H1 (cell line): Measurements from ENCODE around the gene PSG7. TPM values are rescaled to one million over a fixed set of nuclear protein-coding genes. Genes with fewer than 3 reads are reported as not detected.
"Not testable (repeated sequence)": the region's sequence is repeated elsewhere in the genome, so short reads cannot be mapped to it uniquely, and the experiment has no call there.

Experiments
- CTCF ChIA-PET: fragments of 300-600 bp; sonication (Branson Sonifier 250); formaldehyde crosslinking; loops from one replicate; lab custom pipeline; 2021; ENCODE audit not compliant: partially characterized antibody; lab: Charles Lee
- POLR2A ChIA-PET: fragments of 300-600 bp; sonication (Branson Sonifier 250); formaldehyde crosslinking; loops from one replicate; lab custom pipeline; 2021; ENCODE audit warnings: inconsistent platforms; ENCODE audit not compliant: partially characterized antibody; lab: Charles Lee
- DNase-seq, 2 experiments: peaks; one replicate each; pipeline versions ENCODE4 v3.0.0 to v3.0.0-alpha.2; 2010 to 2022; ENCODE audit warnings: low spot score in 2 of 2, low read depth in 1 of 2, mixed read lengths in 1 of 2
- FAIRE-seq: peaks from 2 replicates; lab custom pipeline; 2011; peaks lifted over from hg19 to GRCh38; lab: Jason Lieb, UNC
- H2AFZ ChIP-seq: 2 replicates; pipeline ENCODE4 v1.8.1; 2012; ENCODE audit warnings: low read length, inconsistent platforms
- H2AK5ac ChIP-seq: 2 replicates; pipeline ENCODE4 v1.6.1; 2013; ENCODE audit warnings: low read depth, low read length
- H2BK120ac ChIP-seq: replicated peaks from 2 replicates; pipeline ENCODE3; 2013; ENCODE audit warnings: low read depth, low read length, inconsistent platforms
- H2BK12ac ChIP-seq: 2 replicates; pipeline ENCODE4 v1.6.1; 2013; ENCODE audit warnings: low read depth, low read length
- H2BK15ac ChIP-seq: 2 replicates; pipeline ENCODE4 v1.6.1; 2013; ENCODE audit warnings: low read length
- H2BK20ac ChIP-seq: 2 replicates; pipeline ENCODE4 v1.6.1; 2013; ENCODE audit warnings: low read length
- H2BK5ac ChIP-seq: 2 replicates; pipeline ENCODE4 v1.6.1; 2013; ENCODE audit warnings: low read depth, low read length
- H3K14ac ChIP-seq: 2 replicates; pipeline ENCODE4 v1.6.1; 2013; ENCODE audit warnings: inconsistent platforms; ENCODE audit not compliant: insufficient read length
- H3K18ac ChIP-seq: 2 replicates; pipeline ENCODE4 v1.6.1; 2013; ENCODE audit warnings: low read length; ENCODE audit errors: extremely low read depth
- H3K23ac ChIP-seq: 2 replicates; pipeline ENCODE4 v1.6.1; 2013; ENCODE audit warnings: inconsistent platforms; ENCODE audit not compliant: insufficient read length
- H3K23me2 ChIP-seq: 2 replicates; pipeline ENCODE4 v1.6.1; 2013; ENCODE audit warnings: low read depth, low read length
- H3K27ac ChIP-seq: 2 replicates; pipeline ENCODE4 v1.6.1; 2011; ENCODE audit warnings: low read depth, low read length, inconsistent platforms
- H3K27me3 ChIP-seq, 4 experiments: replicated peaks in 1 of 4; 1 replicate in 1 of 4; 2 replicates in 3 of 4; pipeline versions ENCODE4 v1.6.1 to v1.8.1; 2011 to 2013; ENCODE audit warnings: low read length in 3 of 4, mild to moderate bottlenecking in 3 of 4, inconsistent platforms in 2 of 4, mixed read lengths in 2 of 4, moderate library complexity in 1 of 4; ENCODE audit not compliant: control insufficient read depth in 3 of 4, insufficient read depth in 3 of 4; ENCODE audit errors: extremely low read depth in 1 of 4
- H3K36me3 ChIP-seq, 4 experiments: 2 replicates each; pipeline versions ENCODE4 v1.6.1 to v1.8.1; 2011 to 2013; ENCODE audit warnings: mild to moderate bottlenecking in 4 of 4, low read length in 3 of 4, moderate library complexity in 2 of 4, control low read depth in 1 of 4, inconsistent platforms in 1 of 4; ENCODE audit not compliant: insufficient read depth in 4 of 4, control insufficient read depth in 2 of 4
- H3K4ac ChIP-seq: replicated peaks from 2 replicates; pipeline ENCODE3; 2013; ENCODE audit warnings: low read length, low read depth, mixed read lengths, inconsistent platforms; ENCODE audit not compliant: insufficient read length
- H3K4me1 ChIP-seq, 4 experiments: replicated peaks in 1 of 4; 1 replicate in 1 of 4; 2 replicates in 3 of 4; pipeline versions ENCODE4 v1.6.1 to v1.8.1; 2011 to 2013; ENCODE audit warnings: low read length in 3 of 4, inconsistent platforms in 2 of 4, mixed read lengths in 1 of 4; ENCODE audit not compliant: insufficient read depth in 4 of 4, control insufficient read depth in 3 of 4
- H3K4me2 ChIP-seq, 2 experiments: 2 replicates each; pipeline versions ENCODE4 v1.6.1 to v1.8.1; 2011 to 2013; ENCODE audit warnings: low read depth in 2 of 2, low read length in 2 of 2, control low read depth in 1 of 2, inconsistent platforms in 1 of 2, mild to moderate bottlenecking in 1 of 2; ENCODE audit not compliant: insufficient read depth in 1 of 2
- H3K4me3 ChIP-seq, 4 experiments: fragments of 200-600, 300-600 bp in 1 of 4; sonication (generic), shearing (Covaris generic), sonication (Bioruptor Twin) in 1 of 4; 2 replicates each; pipeline versions ENCODE4 v1.5.1 to v1.8.1; 2011 to 2016; ENCODE audit warnings: low read length in 4 of 4, low read depth in 3 of 4, control low read depth in 2 of 4, inconsistent platforms in 2 of 4, mild to moderate bottlenecking in 2 of 4, mixed read lengths in 1 of 4, moderate library complexity in 1 of 4; ENCODE audit not compliant: insufficient read depth in 2 of 4; ENCODE audit errors: extremely low read depth in 1 of 4
- H3K56ac ChIP-seq: replicated peaks from 2 replicates; pipeline ENCODE3; 2013; ENCODE audit warnings: low read depth, mild to moderate bottlenecking, mixed read lengths, low read length, inconsistent platforms; ENCODE audit not compliant: insufficient read length
- H3K79me1 ChIP-seq: 2 replicates; pipeline ENCODE4 v1.6.1; 2013; ENCODE audit warnings: low read depth, low read length, control low read depth
- H3K79me2 ChIP-seq, 2 experiments: 2 replicates each; pipeline versions ENCODE4 v1.6.1 to v1.8.1; 2012 to 2013; ENCODE audit warnings: low read length in 2 of 2, mild to moderate bottlenecking in 2 of 2, inconsistent platforms in 1 of 2; ENCODE audit not compliant: insufficient read depth in 2 of 2, control insufficient read depth in 1 of 2
- H3K9ac ChIP-seq, 4 experiments: replicated peaks in 1 of 4; 1 replicate in 1 of 4; 2 replicates in 3 of 4; pipeline versions ENCODE4 v1.6.1 to v1.8.1; 2011 to 2013; ENCODE audit warnings: low read depth in 3 of 4, low read length in 3 of 4, control low read depth in 2 of 4, mild to moderate bottlenecking in 2 of 4, moderate library complexity in 2 of 4, inconsistent platforms in 1 of 4; ENCODE audit errors: extremely low read depth in 1 of 4
- H3K9me3 ChIP-seq, 2 experiments: 2 replicates each; pipeline versions ENCODE4 v1.6.1 to v1.8.1; 2012 to 2013; ENCODE audit warnings: mild to moderate bottlenecking in 2 of 2, moderate library complexity in 2 of 2, control low read depth in 1 of 2, inconsistent platforms in 1 of 2, low read depth in 1 of 2, low read length in 1 of 2, mixed read lengths in 1 of 2; ENCODE audit not compliant: insufficient read depth in 2 of 2
- H4K20me1 ChIP-seq, 2 experiments: replicated peaks in 1 of 2; 2 replicates each; pipeline versions ENCODE3 to v1.8.1; 2011 to 2013; ENCODE audit warnings: inconsistent platforms in 2 of 2, low read length in 2 of 2, mild to moderate bottlenecking in 1 of 2; ENCODE audit not compliant: insufficient read depth in 2 of 2, control insufficient read depth in 1 of 2
- H4K5ac ChIP-seq: 2 replicates; pipeline ENCODE4 v1.6.1; 2013; ENCODE audit warnings: low read length, low read depth, mixed read lengths, inconsistent platforms; ENCODE audit not compliant: insufficient read length
- H4K8ac ChIP-seq: 2 replicates; pipeline ENCODE4 v1.8.0; 2013; ENCODE audit warnings: mild to moderate bottlenecking, moderate library complexity, low read length, inconsistent platforms; ENCODE audit not compliant: insufficient read depth; ENCODE audit errors: extremely low read depth
- H4K91ac ChIP-seq: replicated peaks from 2 replicates; pipeline ENCODE3; 2013; ENCODE audit warnings: low read length, mixed read lengths, inconsistent platforms; ENCODE audit not compliant: insufficient read length
- WGBS, 2 experiments: shearing (Covaris generic) in 1 of 2; methylation state at CpG; one replicate each; pipeline versions ENCODE4 v1.1.6 to v1.1.7; 2013 to 2015; ENCODE audit warnings: low lambda C conversion rate in 2 of 2, mixed read lengths in 2 of 2, inconsistent platforms in 1 of 2, low coverage in 1 of 2, missing lambda C conversion rate in 1 of 2; ENCODE audit not compliant: insufficient replicate concordance in 2 of 2, insufficient coverage in 1 of 2, insufficient read length in 1 of 2; ENCODE audit errors: extremely low coverage in 1 of 2, missing lambda C conversion rate in 1 of 2; 5-methylcytosine and 5-hydroxymethylcytosine counted together
- polyA plus RNA-seq, 7 experiments: library from polyadenylated mRNA; depleted of rRNA in 3 of 7; stranded (reverse) in 5 of 7; unstranded in 2 of 7; fragments of >200 nt in 5 of 7; fragments of 200-250 nt in 2 of 7; gene quantifications; 1 replicate in 5 of 7; 2 replicates in 1 of 7; 4 replicates in 1 of 7; pipeline versions ENCODE4 v1.2.1 to v1.2.3, GENCODE V29; 2011 to 2013; ENCODE audit warnings: missing spikeins in 2 of 7, mixed read lengths in 2 of 7
- total RNA-seq: library from RNA; stranded (reverse); fragmentation: NEBNext Ultra II Directional; extraction: Animal tissue kit (Norgen Biotek cat#: 25700); gene quantifications from 2 replicates; pipeline ENCODE4 v1.2.1, GENCODE V29; 2021

PSG7 gene
- total and polyA plus RNA-seq, 2 of the 8 experiments (the other 6 are each of a cell fraction or from before 2014, with no cell fraction given), result not detected

DNA sequence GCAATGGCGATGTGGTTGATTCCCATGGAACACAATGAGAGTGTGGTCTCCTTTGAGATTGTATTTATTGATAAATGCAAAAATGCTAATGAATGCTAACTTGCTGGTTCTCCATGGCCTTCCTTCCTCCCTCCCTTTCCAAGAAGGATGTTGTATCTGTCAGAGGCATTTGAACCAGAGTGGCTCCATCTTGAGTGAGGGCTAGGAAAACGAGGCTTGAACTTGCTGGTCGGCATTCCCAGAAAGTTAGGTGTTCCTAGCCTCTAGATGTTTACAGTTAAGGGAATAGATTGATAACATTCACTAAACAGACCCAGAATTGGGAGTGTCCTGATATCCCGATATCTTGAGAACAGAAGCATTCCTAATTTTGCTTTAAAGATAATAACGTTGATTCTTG, 34.4 kb upstream of the PSG7 start:
- H2BK15ac ChIP-seq, H3K79me2 ChIP-seq, H3K4me2 ChIP-seq, H3K14ac ChIP-seq, H2BK12ac ChIP-seq, H3K23me2 ChIP-seq, DNase-seq, H2AFZ ChIP-seq, H3K9ac ChIP-seq, FAIRE-seq, H4K20me1 ChIP-seq, H3K4me3 ChIP-seq, H2BK120ac ChIP-seq, H2BK5ac ChIP-seq, H3K27ac ChIP-seq, H3K18ac ChIP-seq, H3K56ac ChIP-seq, H4K8ac ChIP-seq, H3K4me1 ChIP-seq, H2AK5ac ChIP-seq, H2BK20ac ChIP-seq, POLR2A ChIA-PET, H4K91ac ChIP-seq, H3K79me1 ChIP-seq, H3K4ac ChIP-seq, H3K23ac ChIP-seq, H3K27me3 ChIP-seq, H3K36me3 ChIP-seq, H4K5ac ChIP-seq: not testable (repeated sequence)
- peaks cover 31 to 47% of the 10 kb centered on the region in 2 experiments for H3K9me3 ChIP-seq
- 83% methylated on average over 5 of the region's 5 CpGs; no CpG with 5 or more reads in 1 of the 2 experiments for WGBS, 2 experiments
- CTCF ChIA-PET, result interaction anchor here (0.6 kb wide), 1 partner anchor 33 kb away, joined by 3 read pairs; no protein-coding TSS in a partner anchor
